ENCODE measurements around the gene METTL24. TPM values are rescaled to one million over a fixed set of nuclear protein-coding genes. Genes with fewer than 3 reads are reported as not detected.
"Not testable (repeated sequence)": the region's sequence is repeated elsewhere in the genome, so short reads cannot be mapped to it uniquely, and the experiment has no call there.

The METTL24 gene
- total RNA-seq, 1 donor from 2014 or later, result not detected

DNA sequence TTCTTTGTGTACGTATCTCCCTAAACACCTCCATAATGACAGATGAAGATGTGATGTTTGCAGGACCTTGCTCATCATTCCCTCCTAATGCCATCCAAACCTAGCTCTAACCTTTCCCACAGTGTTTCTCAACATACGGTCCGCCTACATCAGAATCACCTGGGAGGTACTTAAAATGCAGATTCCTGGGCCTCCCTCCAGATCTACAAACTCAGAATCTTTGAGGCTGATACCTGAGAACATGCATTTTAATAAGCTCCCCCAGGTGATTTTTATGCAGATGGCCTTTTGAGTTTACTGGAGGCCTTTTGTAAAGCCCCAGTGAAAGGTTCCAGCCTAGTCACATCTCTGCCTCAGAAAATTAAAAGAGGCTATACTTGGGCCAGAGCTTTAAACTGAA lies 40.5 kb downstream of the METTL24 start:
- DNase-seq (ENCODE audit: extremely low read depth, low read depth, low spot score), result no peak

DNA sequence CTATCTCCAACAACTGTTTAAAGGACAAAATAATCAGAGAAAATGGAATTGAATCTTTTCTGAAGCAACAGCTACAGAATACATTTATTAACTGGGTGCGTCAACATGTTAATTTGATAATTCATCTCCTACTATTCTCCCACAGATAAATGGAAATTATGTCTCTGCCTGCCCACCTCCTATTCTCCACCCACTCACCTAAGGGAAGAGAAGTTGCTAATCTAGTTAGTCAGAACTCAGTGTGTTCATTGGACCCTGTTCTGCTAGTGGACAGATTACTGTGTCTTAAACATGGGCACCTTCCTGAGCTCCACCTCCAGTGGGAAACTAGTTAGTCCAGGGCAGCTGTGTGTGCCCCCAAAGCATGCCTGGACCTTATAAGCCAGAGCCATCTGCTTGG lies 41.0 kb downstream of the METTL24 start:
- DNase-seq (ENCODE audit: extremely low read depth, low read depth, low spot score), result no peak

DNA sequence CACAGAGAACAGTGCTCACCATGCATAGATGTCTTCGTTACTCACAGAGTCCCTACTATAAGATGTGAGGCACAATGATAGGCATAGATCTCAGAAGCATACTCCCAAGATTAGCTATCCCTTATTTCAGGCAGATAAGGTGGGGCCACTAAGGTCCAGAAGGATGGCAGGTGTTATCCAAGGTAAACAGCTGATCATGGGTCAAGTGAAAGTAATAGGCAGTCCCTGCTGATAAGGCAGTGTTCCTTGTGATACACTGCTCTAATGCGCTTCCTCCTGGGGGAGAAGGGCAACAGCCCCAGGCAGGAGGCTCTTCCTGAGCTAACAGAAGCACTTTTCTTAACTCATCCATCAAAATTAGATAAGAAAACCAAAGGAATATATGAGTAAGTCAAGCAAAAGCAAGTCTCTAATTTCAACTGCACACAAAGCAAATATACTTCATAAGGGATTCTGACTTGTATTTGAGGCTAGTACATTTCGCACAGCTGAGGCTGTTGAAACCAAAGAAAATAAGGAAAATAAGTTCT lies 42.2 kb downstream of the METTL24 start:
- DNase-seq (ENCODE audit: extremely low read depth, low read depth, low spot score), result no peak

DNA sequence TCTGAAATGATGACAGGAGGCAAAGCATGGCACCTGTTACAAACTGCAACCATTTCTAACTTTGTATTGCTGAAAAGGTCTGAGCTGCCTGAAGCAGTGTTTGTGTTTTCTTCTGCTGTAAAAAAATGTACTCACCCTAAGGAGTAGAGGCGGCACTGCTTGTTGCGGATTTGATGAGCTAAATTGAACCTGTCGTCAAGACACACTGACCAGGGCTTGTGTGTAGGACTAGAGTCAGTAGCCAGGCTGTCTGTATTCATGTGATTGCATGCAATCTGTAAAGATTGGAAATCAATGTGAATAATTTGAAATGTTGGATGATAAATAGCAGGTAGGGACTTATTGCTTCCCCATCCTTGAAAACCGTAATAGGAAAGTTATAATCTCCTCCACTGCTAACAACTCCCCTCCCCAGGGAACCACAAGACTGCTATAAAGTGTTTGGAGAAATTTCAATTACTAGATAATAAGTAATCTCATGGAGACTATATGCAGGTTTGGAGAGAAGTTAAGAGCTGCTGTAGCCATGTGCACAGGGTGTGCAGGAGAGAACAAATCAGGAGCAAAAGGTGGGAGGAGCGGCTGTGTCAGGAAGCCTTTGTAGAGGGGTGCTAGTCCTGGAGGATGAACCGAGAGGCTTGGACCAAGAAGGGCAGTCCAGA lies 42.8 kb downstream of the METTL24 start:
- DNase-seq (ENCODE audit: extremely low read depth, low read depth, low spot score), result no peak

DNA sequence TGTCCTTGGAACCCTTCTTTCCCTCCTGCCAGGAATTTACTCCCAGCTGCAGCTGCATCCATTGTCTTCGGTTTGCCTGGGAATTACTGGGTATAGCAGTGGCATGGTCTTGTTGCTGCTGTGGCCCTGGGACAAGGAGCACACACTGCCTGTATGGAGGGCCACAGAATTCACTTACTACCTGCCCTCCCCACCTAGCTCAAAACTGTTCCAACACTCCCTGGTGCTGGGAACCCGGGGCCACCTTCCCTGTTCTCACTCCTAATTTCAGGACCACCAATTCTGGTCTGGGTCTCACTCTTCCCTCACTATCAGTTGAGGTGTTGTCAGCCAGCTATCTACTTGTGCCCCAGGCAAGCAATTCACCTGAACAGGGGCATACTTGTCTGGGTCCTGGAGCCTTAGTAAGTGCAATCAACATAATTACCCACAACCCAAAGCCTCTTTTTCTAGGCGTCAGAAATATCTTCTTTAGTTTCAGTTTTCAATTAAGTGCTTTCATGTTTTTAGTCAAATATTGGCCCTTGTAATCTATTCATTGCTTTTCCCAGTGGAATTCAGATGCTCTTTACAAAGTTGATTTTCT lies 47.2 kb downstream of the METTL24 start:
- DNase-seq (ENCODE audit: extremely low read depth, low read depth, low spot score), result no peak

DNA sequence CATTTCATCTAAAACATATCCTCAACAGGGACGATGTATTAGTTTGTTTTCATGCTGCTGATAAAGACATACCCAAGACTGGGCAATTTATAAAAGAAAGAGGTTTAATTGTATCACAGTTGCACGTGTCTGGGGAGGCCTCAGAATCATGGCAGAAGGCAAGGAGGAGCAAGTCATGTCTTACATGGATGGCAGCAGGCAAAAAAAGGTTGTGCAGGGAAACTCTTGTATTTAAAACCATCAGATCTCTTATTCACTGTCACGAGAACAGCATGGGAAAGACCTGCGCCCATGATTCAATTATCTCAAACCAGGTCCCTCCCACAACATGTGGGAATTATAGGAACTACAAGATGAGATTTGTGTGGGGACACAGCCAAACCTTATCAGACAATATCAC lies 48.7 kb downstream of the METTL24 start:
- not testable (repeated sequence) for DNase-seq (ENCODE audit: extremely low read depth, low read depth, low spot score)

DNA sequence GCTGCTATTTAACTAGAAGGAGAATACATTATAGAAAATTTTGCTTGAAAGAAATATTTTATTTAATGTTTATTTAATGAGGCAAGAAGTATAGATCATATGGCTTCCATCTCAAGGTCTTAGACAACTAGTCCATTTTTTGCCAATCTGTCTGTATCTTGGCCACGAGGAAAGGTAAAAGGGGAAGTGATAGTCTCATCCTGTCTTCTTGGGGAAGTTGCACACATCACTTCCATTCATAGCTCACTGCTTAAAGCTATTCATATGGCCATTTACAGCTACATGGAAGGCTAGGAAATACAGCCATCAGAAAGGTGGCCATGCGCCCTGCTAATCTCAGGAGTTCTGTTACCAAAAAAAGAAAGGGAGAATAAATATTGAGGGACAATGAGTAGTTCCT lies 50.8 kb downstream of the METTL24 start:
- no peak for DNase-seq (ENCODE audit: extremely low read depth, low read depth, low spot score)

DNA sequence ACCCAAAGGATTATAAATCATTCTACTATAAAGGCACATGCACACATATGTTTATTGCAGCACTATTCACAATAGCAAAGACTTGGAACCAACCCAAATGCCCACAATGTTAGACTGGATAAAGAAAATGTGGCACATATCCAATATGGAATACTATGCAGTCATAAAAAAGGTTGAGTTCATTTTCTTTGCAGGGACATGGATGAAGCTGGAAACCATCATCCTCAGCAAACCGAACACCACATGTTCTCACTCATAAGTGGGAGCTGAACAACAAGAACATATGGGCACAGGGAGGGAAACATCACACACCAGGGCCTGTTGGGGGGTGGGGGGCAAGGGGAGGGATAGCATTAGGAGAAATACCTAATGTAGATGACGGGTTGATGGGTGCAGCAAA lies 52.3 kb downstream of the METTL24 start:
- not testable (repeated sequence) for DNase-seq (ENCODE audit: extremely low read depth, low read depth, low spot score)

DNA sequence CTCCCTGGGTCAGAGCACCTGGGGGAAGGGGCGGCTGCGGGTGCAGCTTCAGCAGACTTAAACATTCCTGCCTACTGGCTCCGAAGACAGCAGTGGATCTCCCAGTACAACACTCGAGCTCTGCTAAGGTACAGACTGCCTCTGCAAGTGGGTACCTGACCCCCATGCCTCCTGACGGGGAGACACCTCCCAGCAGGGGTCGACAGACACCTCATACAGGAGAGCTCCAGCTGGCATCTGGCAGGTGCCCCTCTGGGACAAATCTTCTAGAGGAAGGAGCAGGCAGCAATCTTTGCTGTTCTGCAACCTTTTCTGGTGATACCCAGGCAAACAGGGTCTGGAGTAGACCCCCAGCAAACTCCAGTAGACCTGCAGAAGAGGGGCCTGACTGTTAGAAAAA lies 54.5 kb downstream of the METTL24 start:
- DNase-seq (ENCODE audit: extremely low read depth, low read depth, low spot score), result not testable (repeated sequence)

DNA sequence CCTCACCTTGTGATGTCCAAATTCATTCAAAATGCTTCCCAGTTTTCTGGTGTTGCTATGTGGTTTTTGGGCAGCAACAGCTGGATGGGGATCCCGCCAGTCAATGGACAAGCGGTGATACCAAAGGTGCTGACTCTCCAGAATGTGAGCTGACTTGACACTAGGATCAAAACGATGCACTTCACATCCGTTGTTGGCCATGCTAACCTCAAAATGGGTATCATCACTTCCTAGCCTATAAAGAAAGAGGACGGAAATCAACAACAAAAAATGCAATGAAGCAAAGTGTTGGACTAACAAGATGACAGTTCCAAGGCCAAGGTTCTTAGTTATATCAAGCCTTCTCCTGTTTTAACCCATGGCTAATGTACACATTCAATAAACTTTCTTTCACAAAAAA lies 59.2 kb downstream of the METTL24 start:
- no peak for DNase-seq (ENCODE audit: extremely low read depth, low read depth, low spot score)

DNA sequence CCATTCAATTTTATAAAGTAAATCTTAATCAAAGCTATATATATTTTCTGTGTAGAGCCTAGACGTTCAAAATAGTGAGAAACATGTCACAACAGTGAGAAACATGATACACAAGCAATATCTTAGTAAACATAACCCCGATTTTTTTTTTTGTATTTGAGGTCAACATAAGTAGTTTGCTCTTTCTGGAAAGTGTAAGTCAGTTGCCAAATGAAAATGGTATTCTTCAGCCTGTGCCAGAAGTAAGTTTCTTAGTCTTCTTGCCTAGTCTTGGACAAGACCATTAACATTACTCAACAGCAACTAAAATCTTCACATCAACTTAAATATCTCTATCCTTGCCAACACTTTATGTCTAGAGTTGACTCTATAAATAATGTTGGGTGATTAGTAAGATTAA lies 59.7 kb downstream of the METTL24 start:
- DNase-seq (ENCODE audit: extremely low read depth, low read depth, low spot score), result no peak

DNA sequence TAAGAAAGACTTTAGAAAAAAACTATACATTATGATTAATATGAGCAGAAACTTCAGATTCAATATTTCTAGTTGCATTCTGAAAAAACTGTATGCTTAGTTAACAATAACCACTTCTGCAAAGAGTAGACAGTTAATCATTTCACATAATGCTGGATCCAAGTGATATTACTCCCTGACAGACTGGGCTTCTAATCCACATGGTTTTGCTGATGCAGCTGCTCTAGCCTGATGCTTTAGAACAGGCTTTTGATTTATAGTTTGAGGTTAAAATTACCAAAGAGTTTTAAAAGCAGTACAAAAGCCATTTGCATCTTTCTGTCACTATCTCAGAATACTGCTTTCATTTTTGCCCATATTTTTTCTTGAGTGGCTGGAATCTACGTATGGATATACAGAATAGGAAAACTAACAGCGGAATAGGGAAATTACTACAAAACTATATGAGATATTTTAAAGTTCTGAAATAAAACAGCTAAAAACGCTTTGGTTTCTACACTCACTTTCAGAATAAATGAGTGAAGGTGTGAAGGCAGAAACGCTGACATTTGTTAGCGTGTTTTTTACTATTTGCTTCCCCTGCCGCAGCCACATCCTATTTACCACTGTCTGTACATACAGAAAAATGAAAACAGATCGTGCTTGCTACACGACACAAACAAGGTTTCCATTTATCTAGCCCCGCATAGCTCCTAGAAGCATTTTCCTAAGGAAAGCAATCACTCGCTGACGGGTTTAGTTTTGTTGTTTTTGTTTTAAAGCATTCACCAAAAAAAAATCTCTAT lies 61.7 kb downstream of the METTL24 start:
- no peak for DNase-seq (ENCODE audit: extremely low read depth, low read depth, low spot score)

DNA sequence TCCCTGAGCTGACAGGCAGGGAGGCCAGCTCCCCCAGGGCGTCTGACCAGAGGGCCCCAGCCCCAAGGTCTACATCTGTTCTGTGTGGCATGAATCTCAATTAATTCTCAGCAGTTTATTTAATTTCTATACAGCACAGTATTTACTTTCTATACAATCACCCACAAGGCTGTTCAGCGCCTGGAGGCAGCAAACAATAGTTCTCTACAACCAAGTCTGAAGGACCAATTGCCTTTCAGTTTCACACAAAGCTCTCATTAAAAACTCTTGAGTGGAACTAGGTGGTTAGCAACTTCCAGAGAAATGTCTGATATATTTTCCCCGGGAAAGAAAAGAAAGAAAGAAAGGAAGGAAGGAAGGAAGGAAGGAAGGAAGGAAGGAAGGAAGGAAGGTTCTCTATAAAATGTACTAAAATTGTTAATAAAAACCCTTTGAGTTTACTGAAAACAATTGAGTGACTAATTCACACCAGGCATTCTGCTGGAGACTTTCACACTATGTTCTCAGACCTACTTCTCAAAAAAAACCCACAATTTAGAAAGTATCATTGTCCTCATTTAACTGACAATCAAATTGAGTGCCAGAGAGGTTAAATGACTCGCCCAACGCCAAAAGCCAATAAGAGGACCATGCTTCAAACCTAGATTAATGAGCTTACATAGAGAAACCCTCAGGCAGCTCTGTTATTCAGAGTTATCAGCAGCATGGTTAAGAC lies 62.5 kb downstream of the METTL24 start:
- DNase-seq (ENCODE audit: extremely low read depth, low read depth, low spot score), result no peak

DNA sequence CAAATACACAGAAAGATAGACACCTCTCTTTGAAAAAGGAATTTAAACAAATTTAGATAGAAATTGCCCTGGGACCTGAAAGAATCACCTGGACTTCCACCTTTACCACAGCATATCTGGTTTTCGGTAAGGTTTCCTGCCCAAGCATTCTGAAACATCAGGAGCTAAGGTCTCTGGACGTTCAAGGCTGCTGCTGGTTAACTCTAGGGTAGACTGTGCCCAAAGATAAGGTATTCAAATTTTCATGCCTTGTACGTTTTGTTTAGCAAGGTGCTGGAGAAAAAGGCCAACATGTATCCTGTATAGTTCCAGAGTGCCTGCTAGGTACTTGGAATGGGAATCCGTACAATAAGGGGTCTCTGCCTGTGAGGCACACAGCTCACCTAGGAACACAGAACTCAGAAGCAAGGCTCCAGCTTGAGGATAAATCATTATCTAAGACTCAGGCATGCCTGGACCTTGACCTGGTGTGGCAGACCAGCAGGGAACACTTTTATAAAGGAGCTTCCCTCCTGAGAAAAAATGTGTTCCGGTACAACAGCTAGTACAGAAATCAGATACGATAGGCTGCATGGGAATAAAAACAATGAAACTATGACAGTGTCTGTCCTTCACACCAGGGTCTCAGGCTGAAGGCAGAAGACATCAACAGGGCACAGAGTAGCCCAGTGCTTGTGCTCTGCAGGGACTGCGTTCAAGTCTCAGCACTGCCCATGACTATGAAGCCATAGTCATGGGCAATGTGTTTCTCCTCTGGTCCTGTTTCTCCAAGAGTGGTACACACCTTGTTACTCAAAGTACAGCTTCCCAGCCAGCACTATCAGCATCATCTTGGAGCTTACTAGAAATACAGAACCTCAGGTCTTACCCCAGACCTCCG lies 70.4 kb downstream of the METTL24 start:
- no peak for DNase-seq (ENCODE audit: extremely low read depth, low read depth, low spot score)

DNA sequence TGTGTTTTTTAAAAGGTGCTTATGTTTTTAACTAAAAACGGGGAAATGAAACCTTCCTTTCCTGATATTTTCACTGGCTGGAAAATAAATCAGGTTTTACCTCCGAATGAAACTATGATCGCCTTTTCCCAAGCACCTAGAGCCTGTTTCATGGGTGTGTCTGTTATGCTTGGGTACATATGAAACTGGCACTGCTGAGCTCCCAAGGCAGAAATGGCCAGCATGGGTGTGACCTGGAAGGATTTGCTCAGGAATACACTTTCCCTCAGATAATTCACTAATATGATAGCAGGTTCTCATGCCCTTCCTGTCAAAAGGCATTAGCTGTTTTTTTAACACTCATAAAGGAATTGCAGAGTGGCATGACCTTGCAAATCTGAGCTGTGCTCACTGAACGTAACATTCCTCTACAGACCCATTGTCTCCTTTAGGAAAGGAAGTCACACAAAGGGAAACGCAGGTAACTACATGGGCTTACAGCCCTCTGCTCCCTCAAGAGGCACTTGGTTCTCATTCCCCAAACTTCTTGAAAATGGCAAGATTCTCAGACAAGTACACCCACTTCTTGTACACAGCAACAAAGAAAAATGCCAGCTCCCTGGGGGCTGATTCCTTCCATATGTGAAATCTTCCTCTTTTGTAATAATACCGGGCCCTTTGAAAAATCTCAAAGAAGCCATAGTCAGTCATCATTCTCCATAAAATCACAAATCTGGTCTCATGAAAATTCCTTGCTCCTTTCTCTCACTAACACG lies 72.7 kb downstream of the METTL24 start:
- no peak for DNase-seq (ENCODE audit: extremely low read depth, low read depth, low spot score)

DNA sequence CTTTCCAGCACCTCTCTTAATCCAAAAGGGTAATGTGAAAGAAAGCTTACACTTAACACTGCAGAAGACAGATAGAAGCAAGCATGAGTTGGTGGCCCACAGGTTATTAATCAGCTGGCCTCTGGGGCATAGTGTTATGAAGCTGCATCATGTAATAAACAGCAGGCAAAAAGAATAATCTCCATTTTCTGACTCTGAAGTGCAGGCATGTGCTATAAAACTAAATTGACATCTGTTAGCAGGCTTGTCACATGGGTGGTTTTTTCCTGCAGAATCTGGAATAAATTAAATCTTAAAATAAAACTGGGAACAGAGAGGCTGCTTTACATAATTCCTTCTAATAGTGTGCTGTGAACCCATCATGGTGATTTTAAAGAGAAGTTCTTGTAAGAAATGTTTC lies 73.3 kb downstream of the METTL24 start:
- no peak for DNase-seq (ENCODE audit: extremely low read depth, low read depth, low spot score)

DNA sequence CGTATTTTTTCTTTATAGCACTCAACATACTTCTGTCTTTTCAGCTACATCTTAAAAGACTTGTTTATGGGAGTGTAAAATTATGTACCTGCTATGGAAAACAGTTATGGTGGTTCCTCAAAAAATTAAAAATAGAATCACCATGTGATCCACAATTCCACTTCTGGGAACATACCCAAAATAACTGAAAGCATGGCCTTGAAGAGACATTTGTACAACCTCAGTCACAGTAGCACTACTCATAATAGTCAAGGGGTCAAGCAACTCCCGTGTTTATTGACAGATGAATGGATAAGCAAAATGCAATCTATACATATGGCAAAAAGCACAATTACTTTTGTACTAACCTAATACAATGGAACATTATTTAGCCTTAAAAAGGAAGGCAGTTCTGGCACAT lies 74.5 kb downstream of the METTL24 start:
- no peak for DNase-seq (ENCODE audit: extremely low read depth, low read depth, low spot score)

DNA sequence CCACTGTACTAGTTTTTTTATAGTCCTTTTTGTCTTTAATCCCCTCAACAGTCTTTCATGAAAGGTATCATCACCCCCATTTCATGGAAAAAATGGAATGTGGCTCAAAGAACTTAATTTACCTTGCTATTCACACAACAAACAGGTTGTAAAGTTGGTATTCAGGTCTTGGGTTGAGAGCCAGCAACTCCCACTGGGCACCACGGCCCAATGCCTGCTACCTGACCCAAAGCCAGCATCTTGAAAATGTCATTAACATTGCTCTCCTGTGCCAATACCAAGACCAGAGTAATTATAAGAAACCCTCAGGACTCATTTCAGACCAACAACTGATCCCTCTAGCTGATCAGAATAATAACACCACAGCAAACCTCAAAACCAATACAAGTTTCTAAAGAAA lies 75.7 kb downstream of the METTL24 start:
- no peak for DNase-seq (ENCODE audit: extremely low read depth, low read depth, low spot score)

DNA sequence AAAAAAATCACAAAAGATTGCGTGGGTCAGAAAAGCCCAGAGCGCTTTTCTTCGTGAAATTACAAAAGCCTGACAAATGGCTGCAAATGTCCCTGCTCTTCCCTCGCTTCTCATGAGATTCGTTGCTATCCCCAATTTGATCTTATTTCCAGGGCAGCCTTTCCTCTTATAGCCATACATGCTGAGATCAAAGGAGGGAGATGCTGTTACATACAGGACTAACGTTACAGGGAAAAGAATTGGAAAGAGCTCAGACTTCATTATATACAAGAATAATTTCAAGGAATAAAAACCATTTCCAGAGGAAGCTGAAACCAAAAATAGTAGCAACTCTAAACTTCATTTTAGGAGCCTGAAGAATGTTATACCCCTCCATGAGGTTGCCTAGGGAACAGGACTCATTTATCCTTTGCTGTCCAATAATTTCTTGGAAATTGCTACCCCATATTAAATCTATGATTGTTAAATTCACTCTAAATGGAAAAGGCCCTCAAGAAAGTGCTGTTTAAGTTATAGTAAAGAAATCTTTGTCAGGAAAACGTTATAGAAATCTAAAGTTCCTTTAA lies 81.0 kb downstream of the METTL24 start:
- DNase-seq (ENCODE audit: extremely low read depth, low read depth, low spot score), result no peak
